Ramos (cell line): ENCODE results near the gene ROR1.

Source experiments
- in situ Hi-C: fragments of 300-500 bp; cut with MboI; formaldehyde crosslinking; loops from one replicate; pipeline ENCODE4 v1.14.3; 2022; ENCODE audit warnings: low sequenced_read_pairs; ENCODE audit not compliant: unreplicated experiment

ROR1 gene

GRCh38 chr1:63773815-63774616 is at the start of gene ROR1:
TSS of gene ROR1 (plus strand) at chr1:63774017.
- in situ Hi-C loops = no loop called here

GRCh38 chr1:63724375-63724899 is 49.4 kb upstream of the ROR1 start:
- in situ Hi-C loops = no loop called here

GRCh38 chr1:63728611-63729226 is 45.1 kb upstream of the ROR1 start:
- in situ Hi-C loops = no loop called here

GRCh38 chr1:63729227-63729620 is 44.6 kb upstream of the ROR1 start:
- in situ Hi-C loops = no loop called here

- in situ Hi-C loops = no loop called here
These were observed 43.6 kb upstream of the ROR1 start for GRCh38 chr1:63730211-63730610.

- in situ Hi-C loops = no loop called here
These were observed 42.4 kb upstream of the ROR1 start for GRCh38 chr1:63731117-63732043.

- in situ Hi-C loops = no loop called here
These were observed 41.2 kb upstream of the ROR1 start for GRCh38 chr1:63732666-63733065.

- in situ Hi-C loops = no loop called here
These were observed 35.0 kb upstream of the ROR1 start for GRCh38 chr1:63738772-63739171.

- in situ Hi-C loops = no loop called here
These were observed 34.4 kb upstream of the ROR1 start for GRCh38 chr1:63739452-63739851.

- in situ Hi-C loops = no loop called here
These were observed 33.4 kb upstream of the ROR1 start for GRCh38 chr1:63740432-63740831.

GRCh38 chr1:63742526-63742925 is 31.3 kb upstream of the ROR1 start:
- in situ Hi-C loops = no loop called here

- in situ Hi-C loops = no loop called here
These were observed 30.0 kb upstream of the ROR1 start for GRCh38 chr1:63743781-63744180.

GRCh38 chr1:63746129-63746864 is 27.5 kb upstream of the ROR1 start:
- in situ Hi-C loops = no loop called here

GRCh38 chr1:63747445-63747844 is 26.4 kb upstream of the ROR1 start:
- in situ Hi-C loops = no loop called here

GRCh38 chr1:63748046-63748580 is 25.7 kb upstream of the ROR1 start:
- in situ Hi-C loops = no loop called here

GRCh38 chr1:63748641-63749040 is 25.2 kb upstream of the ROR1 start:
- in situ Hi-C loops = no loop called here

GRCh38 chr1:63750721-63751120 is 23.1 kb upstream of the ROR1 start:
- in situ Hi-C loops = no loop called here

GRCh38 chr1:63752176-63752575 is 21.6 kb upstream of the ROR1 start:
- in situ Hi-C loops = no loop called here

- in situ Hi-C loops = no loop called here
These were observed 20.2 kb upstream of the ROR1 start for GRCh38 chr1:63753591-63753990.

GRCh38 chr1:63756839-63757238 is 17.0 kb upstream of the ROR1 start:
- in situ Hi-C loops = no loop called here
